Measurements from ENCODE around the gene CORO1C.
A peak's percentile ranks its signal among the peaks of the same experiment; 100 is the strongest.

GRCh38 chr12:108731105-108731865, at the start of gene CORO1C:
- TF ChIP-seq EZH2phosphoT487 (IDR thresholded peaks at IDR 0.05; ENCODE audit: low read depth): no peak
- peak; percentile 79 for TF ChIP-seq CTCF (IDR thresholded peaks at IDR 0.05; ENCODE audit: low read depth, low read length)
